Left lung (tissue), 10 donors: ENCODE measurements around the gene ABL1. TPM values are rescaled to one million over a fixed set of nuclear protein-coding genes. Genes with fewer than 3 reads are reported as not detected.

Source experiments
- ATAC-seq: fragments of 200-7000 bp; cut with Tn5 transposase; one replicate; pipeline ENCODE4 v1.9.1; 2020; ENCODE audit warnings: moderate library complexity
- DNase-seq, 4 donors: peaks; one replicate each; pipeline ENCODE4 v3.0.0-alpha.2; 2013 to 2020
- H3K27ac ChIP-seq, 2 donors: fragments of 200-600 bp; sonication (generic) in 1 of 2; one replicate each; pipeline versions ENCODE4 v1.5.0 to v1.8.0; 2020 to 2021
- H3K27me3 ChIP-seq, 2 donors: fragments of 200-600 bp; sonication (generic) in 1 of 2; one replicate each; pipeline versions ENCODE4 v1.5.0 to v1.8.0; 2020 to 2021
- H3K36me3 ChIP-seq, 2 donors: fragments of 200-600 bp; sonication (generic) in 1 of 2; one replicate each; pipeline versions ENCODE4 v1.5.0 to v1.8.0; 2020 to 2021
- H3K4me1 ChIP-seq, 2 donors: fragments of 200-600 bp; one replicate each; pipeline ENCODE4 v1.8.0; 2021
- H3K4me3 ChIP-seq, 2 donors: fragments of 200-600 bp; sonication (generic) in 1 of 2; one replicate each; pipeline versions ENCODE4 v1.5.0 to v1.8.0; 2020 to 2021; ENCODE audit warnings: mild to moderate bottlenecking in 1 of 2
- H3K9me3 ChIP-seq, 2 donors: fragments of 200-600 bp; sonication (generic) in 1 of 2; one replicate each; pipeline versions ENCODE4 v1.5.0 to v1.8.0; 2020 to 2021
- intact Hi-C, 2 donors: fragments of 100-400 bp; cut with DNase I; formaldehyde crosslinking; loops; one replicate each; pipeline versions ENCODE4 v1.11.2 to v1.14.2; 2022
- polyA plus RNA-seq, 6 donors: library from polyadenylated mRNA; unstranded; fragments of 120-200 nt; gene quantifications; one replicate each; pipeline ENCODE4 v1.2.1, GENCODE V29; 2013; ENCODE audit not compliant: insufficient read length in 6 of 6
- total RNA-seq, 2 donors: library from RNA; stranded (reverse); fragmentation: NEBNext Ultra II Directional; extraction: Animal tissue kit (Norgen Biotek cat#: 25700); gene quantifications; one replicate each; pipeline ENCODE4 v1.2.1, GENCODE V29; 2021
- TF ChIP-seq, protein P1 (sequence below), 2 donors: fragments of 200-600 bp; sonication (generic) in 1 of 2; IDR thresholded peaks; one replicate each; pipeline versions ENCODE4 v1.5.0 to v1.8.0; 2021; ENCODE audit warnings: antibody characterized with exemption in 2 of 2
- donor health status: DM: no; HTN: yes; CAD: no.
- donor health status: DM: no; HTN: no; CAD: no.

ABL1 gene
- total and polyA plus RNA-seq, 8 donors, result 55.6 to 83.3 (median 72.4) TPM

DNA sequence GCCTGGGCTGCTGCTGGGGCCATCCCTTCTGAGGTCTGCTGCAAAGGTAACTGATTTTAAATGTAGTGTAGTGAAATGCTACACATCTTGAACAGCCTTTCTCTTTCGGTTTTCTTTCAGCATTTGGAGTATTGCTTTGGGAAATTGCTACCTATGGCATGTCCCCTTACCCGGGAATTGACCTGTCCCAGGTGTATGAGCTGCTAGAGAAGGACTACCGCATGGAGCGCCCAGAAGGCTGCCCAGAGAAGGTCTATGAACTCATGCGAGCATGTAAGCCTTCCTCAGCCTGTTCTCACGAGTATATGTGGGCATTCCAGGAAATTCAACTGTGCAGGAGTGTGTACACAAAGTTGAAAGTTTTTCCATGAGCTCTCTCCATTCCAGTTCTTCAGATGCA lies 43.2 kb downstream of the ABL1 start:
- TF ChIP-seq, protein P1, sequence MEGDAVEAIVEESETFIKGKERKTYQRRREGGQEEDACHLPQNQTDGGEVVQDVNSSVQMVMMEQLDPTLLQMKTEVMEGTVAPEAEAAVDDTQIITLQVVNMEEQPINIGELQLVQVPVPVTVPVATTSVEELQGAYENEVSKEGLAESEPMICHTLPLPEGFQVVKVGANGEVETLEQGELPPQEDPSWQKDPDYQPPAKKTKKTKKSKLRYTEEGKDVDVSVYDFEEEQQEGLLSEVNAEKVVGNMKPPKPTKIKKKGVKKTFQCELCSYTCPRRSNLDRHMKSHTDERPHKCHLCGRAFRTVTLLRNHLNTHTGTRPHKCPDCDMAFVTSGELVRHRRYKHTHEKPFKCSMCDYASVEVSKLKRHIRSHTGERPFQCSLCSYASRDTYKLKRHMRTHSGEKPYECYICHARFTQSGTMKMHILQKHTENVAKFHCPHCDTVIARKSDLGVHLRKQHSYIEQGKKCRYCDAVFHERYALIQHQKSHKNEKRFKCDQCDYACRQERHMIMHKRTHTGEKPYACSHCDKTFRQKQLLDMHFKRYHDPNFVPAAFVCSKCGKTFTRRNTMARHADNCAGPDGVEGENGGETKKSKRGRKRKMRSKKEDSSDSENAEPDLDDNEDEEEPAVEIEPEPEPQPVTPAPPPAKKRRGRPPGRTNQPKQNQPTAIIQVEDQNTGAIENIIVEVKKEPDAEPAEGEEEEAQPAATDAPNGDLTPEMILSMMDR (IDR thresholded peaks at IDR 0.05), result no peak
- Histone ChIP-seq H3K36me3 (peaks cover 0 to 100% of the 10 kb centered on the region in 2 donors), H3K9me3 (no peaks in the 10 kb centered on the region), H3K27ac (no peak overlapping the region), H3K27me3 (no peaks in the 10 kb centered on the region), H3K4me1 (no peaks in the 10 kb centered on the region), H3K4me3 (no peak overlapping the region)
- ATAC-seq (no peak), DNase-seq (no peak)
- intact Hi-C loops, result loop anchor here in 1 of 2 donors (10.0 kb wide), 1 partner anchor 167 kb away; no protein-coding TSS in a partner anchor

DNA sequence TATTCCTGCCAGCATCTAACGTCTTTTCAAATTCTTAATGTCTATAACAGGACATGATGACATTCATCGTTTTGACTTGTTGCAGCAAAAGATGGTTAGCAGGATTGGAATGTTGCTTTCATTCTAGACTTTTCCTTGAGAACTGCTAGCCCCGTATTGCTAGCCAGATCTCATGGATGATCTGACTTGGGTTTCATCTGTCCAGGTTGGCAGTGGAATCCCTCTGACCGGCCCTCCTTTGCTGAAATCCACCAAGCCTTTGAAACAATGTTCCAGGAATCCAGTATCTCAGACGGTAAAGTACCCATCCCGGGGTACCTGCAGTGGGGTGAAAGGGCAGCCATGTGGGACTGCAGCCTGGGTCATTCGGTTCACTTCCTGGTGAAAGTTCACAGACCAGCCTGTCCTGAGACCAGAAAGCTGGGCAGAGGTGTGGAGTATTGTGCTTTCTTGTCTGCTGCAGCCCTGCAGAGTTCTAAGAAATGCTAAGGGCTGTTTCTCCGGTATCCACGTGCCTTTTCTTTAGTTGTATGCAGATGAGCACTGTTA lies 44.9 kb downstream of the ABL1 start:
- no peak for DNase-seq
- H3K36me3 ChIP-seq, result peaks cover 0 to 100% of the 10 kb centered on the region in 2 donors

DNA sequence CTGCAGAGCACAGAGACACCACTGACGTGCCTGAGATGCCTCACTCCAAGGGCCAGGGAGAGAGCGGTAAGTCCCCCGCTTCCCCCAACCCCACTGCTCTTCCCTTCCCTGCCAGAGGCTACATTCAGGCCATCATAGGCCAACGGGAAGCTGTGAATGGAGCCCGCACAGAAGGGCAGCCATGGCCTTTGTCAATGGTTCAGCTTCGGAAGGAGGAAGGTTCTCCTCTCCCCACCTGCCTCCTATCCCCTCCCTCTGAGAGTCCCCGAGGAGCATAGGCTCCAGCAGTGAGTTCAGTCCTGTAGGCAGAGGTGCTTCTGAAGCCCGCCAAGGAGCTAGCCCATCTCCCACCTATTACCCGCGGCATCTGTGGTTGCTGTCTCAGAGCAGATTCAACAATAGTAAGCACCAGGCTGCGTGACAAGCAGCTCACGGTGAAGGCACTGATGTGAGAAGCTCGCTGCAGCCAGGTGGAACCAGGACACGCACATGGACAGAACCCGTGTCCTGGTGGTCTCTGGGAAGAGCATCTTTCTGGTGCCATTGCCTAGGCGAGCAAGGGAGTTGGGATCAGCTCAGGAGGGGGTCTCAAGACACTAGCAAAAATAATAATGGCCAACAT lies 45.7 kb downstream of the ABL1 start:
- Histone ChIP-seq H3K27ac (no peak overlapping the region), H3K4me1 (no peaks in the 10 kb centered on the region), H3K36me3 (peaks cover 0 to 100% of the 10 kb centered on the region in 2 donors), H3K4me3 (no peak overlapping the region), H3K27me3 (no peaks in the 10 kb centered on the region), H3K9me3 (no peaks in the 10 kb centered on the region)
- intact Hi-C loops, result no loop called here
- TF ChIP-seq, protein P1 (IDR thresholded peaks at IDR 0.05), result no peak
- ATAC-seq, result no peak
- DNase-seq, result peak in 1 of 4 donors; percentile 31

More for the DNA sequence above, 44.9 kb downstream of the ABL1 start:
- Histone ChIP-seq H3K4me1 (no peaks in the 10 kb centered on the region), H3K27me3 (no peaks in the 10 kb centered on the region), H3K27ac (no peak overlapping the region), H3K4me3 (no peak overlapping the region), H3K9me3 (no peaks in the 10 kb centered on the region)
- intact Hi-C loops, result loop anchor here in 1 of 2 donors (10.0 kb wide), 1 partner anchor 165 kb away; no protein-coding TSS in a partner anchor
- no peak for ATAC-seq
- TF ChIP-seq, protein P1 (IDR thresholded peaks at IDR 0.05), result no peak

DNA sequence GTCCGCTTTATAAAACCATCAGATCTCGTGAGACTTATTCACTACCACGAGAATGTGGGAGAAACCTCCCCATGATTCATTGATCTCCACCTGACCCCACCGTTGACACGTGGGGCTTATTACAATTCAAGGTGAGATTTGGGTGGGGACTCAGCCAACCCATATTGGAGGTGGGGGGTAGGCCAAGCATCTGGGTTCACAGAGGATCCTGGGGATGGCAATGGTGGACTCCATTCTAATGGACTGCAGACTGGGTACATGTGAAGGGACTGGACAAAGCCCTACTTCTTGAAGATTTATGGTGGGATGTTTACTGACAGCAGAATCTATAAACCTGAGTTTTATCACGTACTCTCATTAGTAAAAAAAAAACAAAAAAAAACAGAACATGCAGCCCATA lies 46.5 kb downstream of the ABL1 start:
- no peak for ATAC-seq
- Histone ChIP-seq H3K4me3 (no peak overlapping the region), H3K4me1 (no peaks in the 10 kb centered on the region), H3K9me3 (no peaks in the 10 kb centered on the region), H3K27ac (no peak overlapping the region), H3K27me3 (no peaks in the 10 kb centered on the region), H3K36me3 (peaks cover 0 to 100% of the 10 kb centered on the region in 2 donors)
- DNase-seq, result no peak
- TF ChIP-seq, protein P1 (IDR thresholded peaks at IDR 0.05), result no peak
- intact Hi-C loops, result no loop called here

DNA sequence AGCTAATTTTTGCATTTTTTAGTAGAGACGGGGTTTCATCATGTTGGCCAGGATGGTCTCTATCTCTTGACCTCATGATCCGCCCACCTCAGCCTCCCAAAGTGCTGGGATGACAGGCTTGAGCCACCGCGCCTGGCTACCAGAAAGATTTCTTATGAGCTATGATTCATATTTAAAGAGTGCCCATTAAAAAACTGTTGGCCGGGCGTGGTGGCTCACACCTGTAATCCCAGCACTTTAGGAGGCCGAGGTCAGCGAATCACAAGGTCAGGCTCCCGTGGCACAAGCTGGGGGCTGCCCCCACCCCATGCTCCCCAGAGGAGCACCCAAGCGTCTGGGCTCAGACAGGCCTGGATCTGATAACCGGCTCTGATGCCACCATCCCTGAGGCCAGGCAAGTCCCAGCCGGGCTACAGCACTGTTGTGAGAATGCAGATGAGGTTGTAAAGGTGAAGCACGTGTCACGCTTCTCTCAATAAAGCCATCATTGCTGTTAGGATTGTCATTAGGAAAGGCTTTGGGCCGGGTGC lies 47.7 kb downstream of the ABL1 start:
- Histone ChIP-seq H3K4me1 (no peaks in the 10 kb centered on the region), H3K27ac (no peak overlapping the region), H3K36me3 (peaks cover 0 to 100% of the 10 kb centered on the region in 2 donors), H3K27me3 (no peaks in the 10 kb centered on the region), H3K4me3 (no peak overlapping the region), H3K9me3 (no peaks in the 10 kb centered on the region)
- intact Hi-C loops, result no loop called here
- TF ChIP-seq, protein P1 (IDR thresholded peaks at IDR 0.05), result no peak
- DNase-seq (peak in 1 of 4 donors; percentile 62), ATAC-seq (no peak)
